ENCODE results near the gene RIMBP2.
"Not testable (repeated sequence)": the region's sequence is repeated elsewhere in the genome, so short reads cannot be mapped to it uniquely, and the experiment has no call there.

RIMBP2 gene

GRCh38 chr12:130703733-130704375, 12.2 kb downstream of the RIMBP2 start:
- DNase-seq = no peak

GRCh38 chr12:130702966-130703732, 12.9 kb downstream of the RIMBP2 start:
- DNase-seq = no peak

- DNase-seq = no peak
These were observed 14.7 kb downstream of the RIMBP2 start for GRCh38 chr12:130701402-130701744.

- no peak for DNase-seq
These were observed 15.4 kb downstream of the RIMBP2 start for GRCh38 chr12:130700492-130701401.

GRCh38 chr12:130698106-130698505, 18.0 kb downstream of the RIMBP2 start:
- DNase-seq = no peak

- DNase-seq = no peak
These were observed 19.6 kb downstream of the RIMBP2 start for GRCh38 chr12:130696379-130697100.

- no peak for DNase-seq
These were observed 21.0 kb downstream of the RIMBP2 start for GRCh38 chr12:130695061-130695460.

GRCh38 chr12:130689408-130690405, 26.4 kb downstream of the RIMBP2 start:
- DNase-seq = no peak

- not testable (repeated sequence) for DNase-seq
These were observed 27.1 kb downstream of the RIMBP2 start for GRCh38 chr12:130688999-130689398.

- no peak for DNase-seq
These were observed 28.0 kb downstream of the RIMBP2 start for GRCh38 chr12:130687796-130688778.

GRCh38 chr12:130687190-130687589, 28.9 kb downstream of the RIMBP2 start:
- no peak for DNase-seq

- DNase-seq = peak; percentile 93
These were observed 29.5 kb downstream of the RIMBP2 start for GRCh38 chr12:130686511-130686991.

GRCh38 chr12:130685850-130686249, 30.2 kb downstream of the RIMBP2 start:
- no peak for DNase-seq

GRCh38 chr12:130685250-130685787, 30.8 kb downstream of the RIMBP2 start:
- DNase-seq = no peak

GRCh38 chr12:130683811-130684210, 32.3 kb downstream of the RIMBP2 start:
- DNase-seq = no peak

GRCh38 chr12:130683080-130683479, 33.0 kb downstream of the RIMBP2 start:
- DNase-seq = no peak

GRCh38 chr12:130680451-130680990, 35.6 kb downstream of the RIMBP2 start:
- DNase-seq = no peak

GRCh38 chr12:130677957-130678558, 38.0 kb downstream of the RIMBP2 start:
- peak; percentile 91 for DNase-seq

GRCh38 chr12:130675791-130676190, 40.3 kb downstream of the RIMBP2 start:
- DNase-seq = no peak

Measured in NCI-H2171 treated with DMSO at 0.1 percent for 48 hours (cell line).